Measurements from ENCODE around the gene LY86. TPM values are rescaled to one million over a fixed set of nuclear protein-coding genes. Genes with fewer than 3 reads are reported as not detected.

The LY86 gene
- total RNA-seq, 2 experiments from 2014 or later = 1.3 to 2.1 TPM

GRCh38 chr6:6657820-6658217, 69.3 kb downstream of the LY86 start:
- ChIA-PET CTCF (interaction anchor here (0.5 kb wide), 1 partner anchor 43 kb away, joined by 3 read pairs; no protein-coding TSS in a partner anchor), POLR2A (interaction anchor here (1.1 to 5.0 kb wide), 5 partner anchors 23 to 932 kb away, joined by 3 to 73 read pairs (median 11); partner anchors contain the start of gene SNRNP48)
- H3K4me1 ChIP-seq (ENCODE audit: insufficient read depth, low read length) = peaks cover 41% of the 10 kb centered on the region
- no peak for TF ChIP-seq CTCF (IDR thresholded peaks at IDR 0.05)
- H3K4me3 ChIP-seq (ENCODE audit: low read length) = no peak overlapping the region
- no peaks in the 10 kb centered on the region for H3K27me3 ChIP-seq (ENCODE audit: control insufficient read depth in 1 of 2, insufficient read depth in 2 of 2, low read length in 2 of 2)
- Mint-ChIP-seq H3K36me3 (ENCODE audit: low read depth) (no peaks in the 10 kb centered on the region), H3K27me3 (no peaks in the 10 kb centered on the region), H3K27ac (peak overlapping the region; percentile 89), H3K9me3 (no peaks in the 10 kb centered on the region), H3K4me3 (no peak overlapping the region), H3K4me1 (ENCODE audit: low read depth) (peaks cover 100% of the 10 kb centered on the region)
- ATAC-seq (ENCODE audit: poor library complexity) (no peak), DNase-seq (no peak)
- H3K9me3 ChIP-seq (ENCODE audit: control insufficient read depth in 1 of 2, insufficient read depth in 1 of 2, low read length in 2 of 2) = no peaks in the 10 kb centered on the region
- H3K36me3 ChIP-seq (ENCODE audit: insufficient read depth, low read length) = no peaks in the 10 kb centered on the region
- intact Hi-C loops (cut with DNase I, micrococcal nuclease) = loop anchor here (2.0 to 10.0 kb wide), 3 partner anchors 63 to 447 kb away; partner anchors contain the start of gene RREB1 (in 1 of the 2)
- H3K27ac ChIP-seq (ENCODE audit: low read depth in 1 of 2, low read length in 2 of 2) = peak overlapping the region in 1 of 2 donors; percentile 65

DNA sequence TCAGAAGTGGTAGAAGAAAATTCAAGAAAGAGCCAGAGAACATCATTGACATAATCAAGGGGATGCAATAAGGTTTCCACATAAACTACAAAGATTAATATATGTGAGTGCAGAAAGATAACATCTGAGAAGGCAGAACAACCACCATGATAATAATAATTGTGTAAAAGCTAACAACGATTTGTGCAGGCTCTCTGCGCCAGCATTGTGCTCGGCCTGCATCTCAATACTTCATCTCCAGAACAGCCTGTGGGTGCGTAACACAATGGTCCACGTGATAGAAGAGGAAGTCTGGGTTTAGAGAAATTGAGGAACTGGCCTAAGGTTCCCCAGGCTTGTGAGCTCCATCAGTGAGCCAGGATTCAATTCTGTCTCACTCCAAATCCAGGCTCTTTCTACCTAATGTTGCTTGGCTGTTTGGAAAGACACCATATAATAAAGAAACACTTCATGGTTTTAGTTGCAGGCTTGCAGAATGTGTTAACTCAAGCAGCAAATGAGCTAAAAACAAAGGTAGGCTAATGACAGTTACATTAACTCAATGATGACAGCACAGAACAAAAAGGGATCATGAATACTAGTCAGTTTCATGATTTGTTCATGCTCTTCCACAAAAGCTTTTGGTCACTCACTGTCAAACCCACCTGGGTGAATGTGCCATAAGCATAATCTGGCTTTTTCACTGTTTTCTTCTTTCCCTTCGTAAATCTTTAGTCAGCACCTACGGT, 71.2 kb downstream of the LY86 start:
- ATAC-seq (ENCODE audit: poor library complexity) (no peak), DNase-seq (peak in 2 of 14 experiments; percentile 54 to 55)
- peak overlapping the region; percentile 89 for H3K27ac Mint-ChIP-seq
- H3K4me3 Mint-ChIP-seq = peak overlapping the region; percentile 61
- H3K36me3 ChIP-seq (ENCODE audit: insufficient read depth, low read length) = no peaks in the 10 kb centered on the region
- no peak for TF ChIP-seq CTCF (IDR thresholded peaks at IDR 0.05)
- peaks cover 83% of the 10 kb centered on the region for H3K4me1 Mint-ChIP-seq (ENCODE audit: low read depth)
- no peaks in the 10 kb centered on the region for H3K27me3 ChIP-seq (ENCODE audit: control insufficient read depth in 1 of 2, insufficient read depth in 2 of 2, low read length in 2 of 2)
- no peaks in the 10 kb centered on the region for H3K27me3 Mint-ChIP-seq
- ChIA-PET CTCF (interaction anchor here (1.4 kb wide), 1 partner anchor 18 kb away, joined by 6 read pairs; no protein-coding TSS in a partner anchor), POLR2A (interaction anchor here (0.8 to 5.0 kb wide), 15 partner anchors 9 to 1399 kb away, joined by 3 to 73 read pairs (median 5); partner anchors contain the start of genes FARS2, LY86, LYRM4 and RREB1)
- H3K36me3 Mint-ChIP-seq (ENCODE audit: low read depth) = no peaks in the 10 kb centered on the region
- peak overlapping the region; percentile 52 to 67 for H3K27ac ChIP-seq (ENCODE audit: low read depth in 1 of 2, low read length in 2 of 2)
- no peaks in the 10 kb centered on the region for H3K9me3 Mint-ChIP-seq
- peaks cover 26% of the 10 kb centered on the region for H3K4me1 ChIP-seq (ENCODE audit: insufficient read depth, low read length)
- H3K4me3 ChIP-seq (ENCODE audit: low read length) = no peak overlapping the region
- intact Hi-C loops (cut with DNase I, micrococcal nuclease) = loop anchor here (1.0 to 10.0 kb wide), 5 partner anchors 45 to 445 kb away; partner anchors contain the start of gene RREB1 (in 1 of the 2)
- no peaks in the 10 kb centered on the region for H3K9me3 ChIP-seq (ENCODE audit: control insufficient read depth in 1 of 2, insufficient read depth in 1 of 2, low read length in 2 of 2)

- intact Hi-C loops (cut with DNase I, micrococcal nuclease) = no loop called here
- no peaks in the 10 kb centered on the region for H3K36me3 ChIP-seq (ENCODE audit: insufficient read depth, low read length)
- no peaks in the 10 kb centered on the region for H3K9me3 Mint-ChIP-seq
- ChIA-PET CTCF (interaction anchor here (1.1 to 1.4 kb wide), 2 partner anchors 16 to 17 kb away, joined by 4 to 6 read pairs; no protein-coding TSS in a partner anchor), POLR2A (interaction anchor here (1.2 to 5.0 kb wide), 5 partner anchors 34 to 79 kb away, joined by 4 to 73 read pairs (median 10); partner anchors contain the start of gene LY86)
- H3K4me3 ChIP-seq (ENCODE audit: low read length) = no peak overlapping the region
- no peaks in the 10 kb centered on the region for H3K9me3 ChIP-seq (ENCODE audit: control insufficient read depth in 1 of 2, insufficient read depth in 1 of 2, low read length in 2 of 2)
- no peak for DNase-seq
- H3K27ac ChIP-seq (ENCODE audit: low read depth in 1 of 2, low read length in 2 of 2) = no peak overlapping the region
- peak overlapping the region; percentile 89 for H3K27ac Mint-ChIP-seq
- no peaks in the 10 kb centered on the region for H3K27me3 Mint-ChIP-seq
- no peak overlapping the region for H3K4me3 Mint-ChIP-seq
- H3K4me1 Mint-ChIP-seq (ENCODE audit: low read depth) = peaks cover 76% of the 10 kb centered on the region
- peaks cover 18% of the 10 kb centered on the region for H3K4me1 ChIP-seq (ENCODE audit: insufficient read depth, low read length)
- TF ChIP-seq CTCF (IDR thresholded peaks at IDR 0.05) = no peak
- no peak for ATAC-seq (ENCODE audit: poor library complexity)
- H3K36me3 Mint-ChIP-seq (ENCODE audit: low read depth) = no peaks in the 10 kb centered on the region
- no peaks in the 10 kb centered on the region for H3K27me3 ChIP-seq (ENCODE audit: control insufficient read depth in 1 of 2, insufficient read depth in 2 of 2, low read length in 2 of 2)
Observed at GRCh38 chr6:6660339-6661045, 72.0 kb downstream of the LY86 start.
